Right ventricle myocardium inferior (tissue), 1 donor: Measurements from ENCODE around the gene CFAP221. TPM values are rescaled to one million over a fixed set of nuclear protein-coding genes. Genes with fewer than 3 reads are reported as not detected.

Experiments
- ATAC-seq: fragments of 200-7000 bp; cut with Tn5 transposase; one replicate; pipeline ENCODE4 v1.9.1; 2020; ENCODE audit warnings: mild to moderate bottlenecking, moderate library complexity
- DNase-seq: peaks from one replicate; pipeline ENCODE4 v3.0.0; 2021; ENCODE audit errors: missing footprints
- intact Hi-C: fragments of 100-400 bp; cut with DNase I; formaldehyde crosslinking; loops from one replicate; pipeline ENCODE4 v1.11.0; 2022
- total RNA-seq: library from RNA; stranded (reverse); fragmentation: NEBNext Ultra II Directional; extraction: Animal tissue kit (Norgen Biotek cat#: 25700); gene quantifications from one replicate; pipeline ENCODE4 v1.2.1, GENCODE V29; 2021
- donor health status: DM: no; HTN: yes; CAD: no; lungs with severe emphysema.

Gene CFAP221
- total RNA-seq, 1 donor from 2014 or later, result 0.51 TPM

DNA sequence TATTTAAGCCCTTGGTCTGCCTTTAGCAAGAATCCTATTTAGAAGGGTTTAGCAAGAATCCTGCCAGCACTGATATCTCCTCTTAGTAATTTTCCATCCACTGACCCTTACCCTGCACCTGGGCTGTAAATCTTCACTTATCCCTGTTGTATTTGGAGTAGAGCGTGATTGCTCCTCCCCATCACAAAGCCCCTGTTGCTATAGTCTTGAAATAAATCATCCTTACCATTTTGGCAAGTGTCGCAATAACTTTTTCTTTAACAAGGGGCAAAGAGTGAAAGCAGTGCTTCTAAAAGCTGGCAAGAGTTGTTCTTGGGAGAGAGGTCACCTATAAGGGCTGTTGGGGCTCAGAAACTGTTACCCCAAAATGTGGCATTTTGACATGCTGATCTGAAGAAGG lies 16.2 kb upstream of the CFAP221 start:
- intact Hi-C loops, result loop anchor here (10.0 kb wide), 1 partner anchor 117 kb away; no protein-coding TSS in a partner anchor
- DNase-seq, result no peak
- ATAC-seq, result no peak

DNA sequence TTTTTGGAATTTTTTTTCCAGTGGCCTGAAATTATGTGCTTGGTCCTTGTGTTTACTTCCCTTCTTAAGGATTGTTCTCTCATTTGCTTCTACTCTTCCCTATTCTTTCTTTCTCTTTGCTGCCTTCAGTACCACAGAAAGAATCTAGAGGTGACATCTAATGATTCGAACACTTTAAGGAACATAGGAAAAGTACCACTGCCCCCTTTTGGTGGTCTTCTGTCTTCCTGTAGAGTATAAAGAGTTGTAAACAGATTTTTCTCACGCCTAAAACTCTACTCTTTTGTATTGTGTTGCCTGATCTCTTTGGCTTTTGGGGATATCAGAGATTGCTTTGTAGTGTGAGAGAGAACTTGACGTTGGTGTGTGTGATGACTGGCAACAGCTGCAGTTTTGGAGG lies 13.0 kb upstream of the CFAP221 start:
- DNase-seq (no peak), ATAC-seq (no peak)
- intact Hi-C loops, result no loop called here

DNA sequence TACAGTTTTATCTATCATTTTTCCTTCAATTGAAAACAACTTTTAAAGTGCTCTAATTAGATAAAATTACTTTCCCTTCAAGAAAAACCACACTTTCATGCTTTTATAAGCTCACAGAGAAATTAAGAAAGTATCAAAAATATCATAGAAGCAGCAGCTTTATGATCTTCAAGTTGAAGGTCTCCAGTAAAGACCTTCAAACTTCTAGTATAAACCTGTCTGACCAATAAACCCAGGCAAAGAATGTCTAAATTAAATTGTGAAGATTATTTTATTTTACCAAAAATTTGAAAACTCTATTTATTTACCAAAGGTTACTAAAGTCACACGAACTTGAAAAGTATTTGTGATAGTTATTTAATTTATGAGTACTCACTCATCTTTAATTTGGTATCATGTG lies 10.7 kb upstream of the CFAP221 start:
- intact Hi-C loops, result no loop called here
- ATAC-seq (no peak), DNase-seq (no peak)

DNA sequence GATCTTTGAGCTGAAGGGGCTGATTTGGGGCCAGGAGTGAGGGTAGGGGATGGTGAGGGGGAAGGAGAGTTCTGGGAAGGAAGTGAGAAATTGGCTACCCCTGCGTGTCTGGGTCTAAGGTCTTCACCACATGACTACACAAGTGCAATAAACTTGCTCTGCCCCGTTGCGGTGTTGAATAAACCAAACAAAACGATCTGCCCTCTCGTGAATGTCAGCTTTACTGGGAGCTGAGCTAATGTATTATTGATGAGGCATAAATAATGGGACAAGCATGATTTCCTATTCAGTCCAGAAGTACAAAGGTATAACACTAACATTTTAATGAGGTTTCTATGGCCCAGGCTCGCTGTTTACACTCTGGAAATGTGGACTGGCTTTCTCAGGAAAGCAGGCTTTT lies 8.0 kb upstream of the CFAP221 start:
- no peak for ATAC-seq
- DNase-seq, result no peak
- intact Hi-C loops, result no loop called here

DNA sequence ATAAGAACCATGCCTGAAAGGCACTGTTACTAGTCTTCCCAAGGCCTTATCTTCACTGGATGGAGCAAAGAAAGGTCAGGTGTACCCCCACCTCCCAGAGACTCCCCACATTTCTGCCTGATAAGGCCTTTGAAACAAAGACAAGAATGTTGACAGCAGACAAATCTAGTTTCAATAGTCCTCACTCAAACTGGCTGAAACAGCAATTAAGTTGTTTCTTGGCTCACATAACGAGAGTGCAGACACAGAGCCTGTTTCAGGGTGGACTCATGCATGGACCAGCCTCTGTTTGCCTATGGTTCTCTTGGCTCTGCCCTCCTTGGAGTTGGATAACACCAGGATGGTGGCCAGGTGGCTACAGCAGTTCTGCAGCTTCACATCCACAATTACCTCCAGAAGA lies 7.5 kb upstream of the CFAP221 start:
- ATAC-seq (no peak), DNase-seq (no peak)
- intact Hi-C loops, result no loop called here

DNA sequence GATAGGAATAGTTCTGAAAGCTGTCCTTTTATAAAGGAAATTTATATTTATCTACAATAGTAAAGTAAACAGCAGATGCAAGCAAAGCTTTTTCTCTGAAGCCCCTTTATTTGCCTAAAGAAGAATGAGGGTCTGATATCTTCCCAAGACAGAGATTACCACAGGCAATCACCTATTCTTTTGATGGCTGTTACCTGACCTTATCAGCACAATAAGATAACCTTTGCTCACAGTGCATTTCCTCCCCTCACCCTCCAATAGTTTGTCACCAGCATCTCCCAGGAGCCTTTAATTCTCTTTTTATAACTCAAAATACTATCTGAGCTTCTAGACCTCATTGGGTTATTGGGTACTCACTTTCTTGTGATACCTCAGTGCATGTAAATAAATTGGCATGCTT lies 6.5 kb upstream of the CFAP221 start:
- no peak for DNase-seq
- intact Hi-C loops, result no loop called here

DNA sequence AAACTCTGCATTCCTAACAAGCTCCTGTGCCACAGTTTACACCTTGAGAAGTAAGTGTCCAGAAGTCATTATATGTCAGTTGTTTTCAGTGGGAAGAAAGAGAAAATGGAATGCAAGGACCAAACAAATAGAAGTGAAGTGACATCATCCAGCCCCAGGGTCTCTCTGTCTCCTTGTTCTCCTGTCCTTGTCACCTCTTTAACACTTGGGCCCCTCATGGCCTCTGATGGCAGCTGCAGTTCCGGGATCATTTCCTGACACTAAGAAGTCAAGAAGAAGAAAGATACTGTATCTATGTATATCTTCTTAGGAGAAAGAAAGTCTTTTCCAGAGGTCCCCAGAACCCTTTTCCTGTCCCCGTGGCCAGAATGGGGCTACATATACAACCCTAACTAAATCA lies 2.8 kb upstream of the CFAP221 start:
- ATAC-seq, result no peak
- intact Hi-C loops, result no loop called here
- DNase-seq, result no peak

More for the DNA sequence above, 6.5 kb upstream of the CFAP221 start:
- no peak for ATAC-seq

DNA sequence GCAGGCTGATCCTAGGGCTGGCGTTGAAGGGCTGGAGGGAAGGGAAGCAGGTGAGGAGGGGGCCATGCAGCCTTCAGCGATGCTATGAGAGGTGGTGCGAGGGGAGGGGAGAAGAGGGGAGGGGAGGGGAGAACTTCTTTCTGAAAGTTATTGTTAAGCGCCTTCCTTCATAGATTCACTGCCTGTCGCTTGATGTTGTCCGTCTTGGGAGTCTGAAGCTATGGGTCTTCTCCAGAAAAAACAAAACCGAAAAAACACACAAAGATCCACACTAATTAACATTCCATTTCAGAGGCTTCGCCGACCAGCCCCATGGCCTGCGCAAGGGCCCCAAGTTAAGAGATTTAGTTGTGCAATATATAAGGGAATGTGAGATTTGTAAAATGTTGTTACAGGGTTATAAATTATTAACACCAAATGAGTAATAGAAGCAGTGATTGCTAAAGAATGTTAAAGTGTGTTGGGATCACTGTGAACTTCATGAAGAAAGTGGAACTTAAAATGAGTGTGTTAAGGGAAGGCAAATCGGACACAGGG lies 758 bp downstream of the CFAP221 start:
- intact Hi-C loops, result no loop called here
- ATAC-seq (no peak), DNase-seq (no peak)

DNA sequence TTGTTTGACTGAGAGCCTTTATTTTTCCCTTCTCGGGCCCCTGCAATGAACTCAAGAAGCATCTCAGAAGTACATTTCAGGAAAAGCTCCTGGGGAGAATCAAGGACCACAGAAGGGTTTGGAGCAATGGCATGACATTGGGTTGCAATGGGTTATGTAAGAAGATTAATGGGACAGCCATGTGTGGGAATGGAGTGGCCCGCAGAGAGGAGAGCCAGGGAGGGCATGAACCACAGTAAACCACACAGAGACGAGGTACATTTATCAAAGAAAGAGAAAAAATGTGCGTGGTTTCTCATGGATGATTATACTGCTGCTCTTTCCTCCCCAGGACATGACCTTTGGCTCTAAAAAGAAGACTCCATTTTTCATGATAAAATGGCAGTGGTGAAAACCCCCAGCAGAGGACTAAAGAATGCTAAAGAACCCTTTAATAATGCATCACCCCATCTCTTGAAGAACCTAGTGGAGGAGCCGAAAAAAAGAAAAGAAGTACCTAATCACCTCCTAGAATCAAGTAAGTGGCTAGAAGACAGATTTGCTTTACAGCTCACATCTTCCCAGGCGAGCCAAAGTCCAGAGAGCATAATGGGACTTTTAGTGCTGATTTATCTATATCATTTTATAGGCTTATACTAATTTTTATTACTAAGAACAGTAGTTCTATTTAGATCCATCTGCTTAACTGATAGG lies 1.7 kb downstream of the CFAP221 start:
- DNase-seq (no peak), ATAC-seq (no peak)
- intact Hi-C loops, result no loop called here

DNA sequence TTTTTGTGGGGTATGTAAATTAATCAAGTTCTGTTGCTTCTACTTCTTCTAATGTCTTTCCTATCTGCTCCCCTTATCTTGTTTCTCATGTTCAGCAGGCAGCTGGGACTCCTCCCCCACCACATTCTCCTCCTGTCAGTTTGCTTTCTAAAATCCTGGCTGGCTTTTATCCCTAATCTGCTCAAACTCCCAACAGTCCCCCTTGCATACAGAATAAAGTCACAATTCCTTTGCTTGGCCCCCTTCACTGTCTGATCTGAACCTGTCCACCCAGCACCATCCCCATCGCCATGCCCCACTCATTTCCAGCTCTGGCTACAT lies 2.2 kb downstream of the CFAP221 start:
- intact Hi-C loops, result no loop called here
- DNase-seq (no peak), ATAC-seq (no peak)

DNA sequence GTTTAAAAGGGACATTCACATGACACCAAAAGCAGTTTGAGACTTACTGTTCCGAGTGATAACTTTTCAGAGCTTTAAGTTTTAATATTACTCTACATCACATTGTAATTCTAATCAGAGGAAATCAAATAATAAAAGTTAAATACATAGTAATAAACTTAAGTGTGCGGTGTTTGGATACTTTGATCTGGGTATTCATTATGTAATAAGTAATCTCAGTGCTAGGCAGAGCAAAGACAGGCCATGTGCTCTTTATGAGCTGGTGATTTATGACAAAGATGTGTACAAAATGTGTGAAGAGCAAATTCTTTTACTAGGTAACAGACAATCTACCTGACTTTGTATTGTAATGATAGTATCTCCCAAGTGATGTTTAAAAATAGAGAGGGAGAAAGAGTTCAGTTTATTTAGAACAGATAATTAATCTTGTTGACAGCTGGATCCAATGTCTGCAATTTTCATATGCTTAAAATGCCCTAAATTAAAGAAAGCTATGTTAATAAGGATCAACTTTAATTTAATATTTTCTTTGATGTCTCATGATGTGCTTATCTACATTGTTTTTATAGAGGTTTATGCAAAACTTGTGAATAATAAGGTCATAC lies 4.4 kb downstream of the CFAP221 start:
- no peak for ATAC-seq
- intact Hi-C loops, result no loop called here
- no peak for DNase-seq

DNA sequence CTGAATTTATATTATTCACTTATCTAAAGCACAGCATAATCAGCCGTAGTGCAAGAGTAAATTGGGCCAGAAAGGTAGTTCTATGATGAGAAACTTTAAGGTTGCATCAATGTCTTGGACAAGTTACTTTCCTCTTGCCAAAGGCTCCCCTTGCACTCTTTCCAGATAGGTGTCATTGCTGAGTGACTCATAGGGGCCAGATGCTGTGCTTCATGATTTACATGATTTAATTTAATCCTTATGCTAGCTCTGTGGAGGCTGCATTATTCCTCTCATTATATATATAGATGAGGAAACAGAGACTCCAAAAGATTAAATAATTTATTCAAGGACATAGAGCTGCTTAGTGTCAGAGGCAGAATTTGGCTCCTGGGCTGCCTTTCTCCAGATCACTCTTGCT lies 5.0 kb downstream of the CFAP221 start:
- ATAC-seq, result no peak
- no peak for DNase-seq
- intact Hi-C loops, result no loop called here

DNA sequence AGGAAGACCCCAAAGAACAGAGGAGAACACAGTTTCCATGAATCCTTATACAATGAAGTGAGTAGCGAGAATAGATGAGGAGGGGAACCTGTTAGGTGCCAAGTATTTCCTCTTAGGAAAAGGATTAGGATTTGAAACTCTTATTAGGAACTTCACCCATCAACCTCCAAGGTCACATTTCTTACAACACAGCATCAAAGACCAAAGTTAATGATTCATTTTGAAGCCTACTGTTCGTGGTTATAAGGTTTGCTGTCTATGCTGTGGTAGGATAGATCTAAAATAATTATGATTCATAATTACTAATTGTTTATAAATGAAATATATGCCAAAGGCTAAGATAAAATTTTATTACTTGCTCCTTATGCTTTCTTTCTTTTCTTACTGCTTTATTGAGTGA lies 6.1 kb downstream of the CFAP221 start:
- ATAC-seq, result no peak
- DNase-seq, result no peak

DNA sequence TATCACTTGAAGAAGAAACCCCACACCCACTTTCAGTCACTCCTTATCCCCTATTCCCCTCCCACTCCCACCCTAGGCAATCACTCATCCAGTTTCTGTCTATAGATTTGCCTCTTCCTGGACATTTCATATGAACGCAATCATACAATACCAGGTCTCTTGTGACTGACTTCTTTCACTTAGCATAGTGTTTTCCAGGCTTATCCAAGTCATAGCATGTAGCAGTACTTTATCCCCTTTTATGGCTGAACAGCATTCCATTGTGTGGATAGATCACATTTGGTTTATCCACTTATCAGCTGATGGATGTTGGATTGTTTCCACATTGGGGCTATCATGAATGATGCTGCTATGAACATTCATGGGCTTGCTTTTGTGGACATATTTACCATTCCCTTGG lies 6.6 kb downstream of the CFAP221 start:
- ATAC-seq (no peak), DNase-seq (no peak)
- intact Hi-C loops, result no loop called here

More for the DNA sequence above, 6.1 kb downstream of the CFAP221 start:
- intact Hi-C loops, result no loop called here

DNA sequence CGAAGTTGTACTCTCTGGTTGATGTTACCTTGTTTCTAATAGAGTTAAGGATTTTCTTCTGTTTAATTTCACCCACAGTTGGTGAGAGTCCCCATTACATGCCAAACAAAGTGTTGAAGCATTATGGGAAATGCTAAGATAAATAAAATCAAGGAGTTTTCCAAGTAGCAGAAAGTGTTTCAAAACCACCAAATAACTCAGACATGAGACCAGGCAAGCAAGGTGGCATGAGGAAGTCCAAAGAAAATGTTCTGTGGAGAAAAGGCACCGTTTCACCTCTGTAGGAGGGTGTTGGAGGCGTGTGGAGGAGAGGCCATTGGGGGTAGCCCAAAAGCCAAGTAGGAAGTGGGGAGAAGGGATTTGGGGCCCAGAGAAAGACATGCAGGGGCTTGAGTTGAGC lies 8.7 kb downstream of the CFAP221 start:
- DNase-seq (no peak), ATAC-seq (no peak)
- intact Hi-C loops, result no loop called here

DNA sequence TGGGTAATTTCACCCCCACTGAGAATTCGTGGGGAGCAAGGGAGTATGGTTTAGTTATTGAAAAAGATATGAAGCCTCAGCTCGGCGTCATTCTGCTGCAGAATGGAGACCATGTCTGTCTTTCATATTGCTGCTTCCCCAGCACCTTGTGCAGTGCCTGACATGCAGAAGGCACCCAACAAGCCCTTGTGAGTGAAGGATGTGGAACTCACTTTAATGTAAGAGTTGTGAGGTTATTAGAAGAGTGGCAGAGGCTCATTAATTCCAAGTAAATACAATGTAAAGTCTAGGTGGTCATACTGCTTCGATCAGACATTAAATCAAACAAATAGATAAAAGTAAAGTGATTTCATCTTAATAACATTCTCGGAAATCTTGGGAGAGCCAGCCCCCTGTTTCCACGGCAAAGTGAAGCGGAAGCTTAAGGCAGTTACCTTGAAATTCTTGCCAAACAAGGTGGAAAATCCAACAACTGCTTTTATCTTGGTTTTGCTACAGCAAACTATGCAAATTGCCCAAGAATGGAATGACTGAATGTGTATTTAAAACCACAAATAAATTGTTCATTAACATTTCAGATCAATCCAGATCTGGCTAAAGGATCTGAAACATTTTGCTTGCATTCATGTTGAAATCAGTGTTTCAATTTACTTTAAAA lies 9.6 kb downstream of the CFAP221 start:
- DNase-seq (no peak), ATAC-seq (no peak)
- intact Hi-C loops, result no loop called here

DNA sequence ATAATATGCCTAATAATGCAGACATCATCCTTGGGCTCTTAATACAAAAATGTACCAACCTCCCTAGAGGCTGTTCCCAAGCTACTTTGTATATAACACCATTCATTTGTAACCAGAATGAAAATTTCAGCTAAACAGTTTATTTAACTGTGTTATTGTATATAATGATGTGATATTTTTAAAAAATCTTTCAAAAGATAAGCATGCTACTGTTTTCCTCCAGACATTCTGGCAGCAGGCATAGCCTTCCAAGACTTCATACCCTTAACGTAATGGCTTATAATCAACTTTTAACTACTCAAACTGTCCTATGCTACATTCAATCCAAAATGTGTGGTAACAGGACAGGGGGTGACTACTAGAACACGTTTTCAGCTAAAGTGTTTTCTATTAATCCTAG lies 21.2 kb downstream of the CFAP221 start:
- DNase-seq (no peak), ATAC-seq (no peak)
- intact Hi-C loops, result no loop called here

DNA sequence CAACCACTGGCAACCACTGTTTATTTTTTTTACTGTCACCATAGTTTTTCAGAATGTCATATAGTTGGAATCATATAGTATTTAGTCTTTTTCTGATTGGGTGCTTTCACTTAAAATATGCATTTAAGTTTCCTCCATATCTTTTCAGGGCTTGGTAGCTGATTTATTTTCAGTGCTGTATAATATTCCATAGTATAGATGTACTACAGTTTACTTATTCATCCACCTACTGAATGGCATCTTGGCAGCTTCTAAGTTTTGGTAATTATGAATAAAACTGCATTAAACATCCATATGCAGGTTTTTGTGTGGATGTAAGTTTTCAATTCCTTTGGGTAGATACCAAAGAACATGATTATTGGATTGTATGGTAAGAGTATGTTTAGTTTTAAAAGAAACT lies 23.0 kb downstream of the CFAP221 start:
- ATAC-seq (no peak), DNase-seq (no peak)
- intact Hi-C loops, result no loop called here

DNA sequence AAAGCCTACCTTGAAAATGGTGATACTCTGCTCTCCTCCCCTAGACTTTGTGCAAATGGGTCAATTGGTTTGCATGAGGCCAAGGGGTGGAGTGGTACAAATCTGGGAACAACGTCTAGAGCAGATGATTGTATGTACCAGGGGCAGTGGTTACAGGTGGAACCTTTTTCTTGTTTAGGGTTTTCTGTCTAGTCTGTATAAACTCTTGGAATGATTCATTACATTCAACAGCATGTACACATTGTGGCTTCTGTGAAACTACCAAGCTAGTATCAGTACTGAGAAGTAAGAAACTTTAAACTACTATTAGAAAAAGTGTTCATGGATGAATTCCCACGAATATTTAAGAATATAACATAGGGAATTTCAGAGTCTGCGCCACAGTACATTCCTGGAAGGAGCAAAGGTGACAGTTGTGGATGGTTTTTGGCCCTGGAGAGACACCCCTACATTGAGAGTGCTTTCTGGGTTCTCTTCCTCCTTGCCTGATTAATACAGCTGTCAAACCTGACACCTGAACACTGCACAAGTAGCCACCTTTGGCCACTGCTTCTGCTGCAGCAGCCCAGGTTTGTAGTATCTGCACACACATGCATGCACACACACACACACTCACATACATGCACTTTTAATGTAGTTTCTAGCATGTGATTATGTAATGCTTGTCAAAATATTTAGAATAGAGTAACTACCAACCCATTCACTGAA lies 30.0 kb downstream of the CFAP221 start:
- DNase-seq, result no peak
- no peak for ATAC-seq
- intact Hi-C loops, result no loop called here

DNA sequence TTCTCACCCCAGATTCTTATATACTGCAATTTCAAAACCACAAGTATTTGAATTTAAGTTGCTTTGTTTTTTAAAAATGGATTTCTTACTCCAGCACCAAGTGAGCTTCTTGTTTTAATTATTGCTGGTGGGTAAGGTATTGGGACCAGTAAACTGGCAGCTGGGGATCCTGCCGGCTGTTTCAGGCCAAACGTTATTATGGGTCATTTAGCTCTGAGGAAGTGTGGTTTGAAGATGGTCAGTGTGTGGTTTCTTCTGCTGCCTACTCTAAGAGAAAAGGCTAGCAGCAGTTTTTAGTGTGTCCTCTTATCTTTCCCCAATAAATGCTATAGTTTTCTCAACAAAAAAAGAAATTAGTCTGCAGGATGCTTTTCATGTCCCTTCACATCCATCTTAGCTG lies 30.6 kb downstream of the CFAP221 start:
- DNase-seq, result no peak
- intact Hi-C loops, result no loop called here
- ATAC-seq, result no peak
